Neural progenitor cell (in vitro differentiated cells): Measurements from ENCODE around the gene VEGFA.

Experiments
- CTCF ChIP-seq: fragments of 200-600 bp; sonication (generic); IDR thresholded peaks from 2 replicates; pipeline ENCODE4 v1.5.1; 2017; ENCODE audit warnings: antibody characterized with exemption, mild to moderate bottlenecking
- EZH2 ChIP-seq: fragments of 200-600 bp; sonication (generic); IDR thresholded peaks from 2 replicates; pipeline ENCODE4 v1.6.1; 2017; ENCODE audit warnings: antibody characterized with exemption, mild to moderate bottlenecking, moderate library complexity

- TF ChIP-seq EZH2 (no peak), CTCF (no peak)
Observed at GRCh38 chr6:43782764-43783513, 12.9 kb downstream of the VEGFA start.
